Stomach smooth muscle (tissue), 2 donors: ENCODE measurements around the gene HDAC2.

Experiments used
- H3K27ac ChIP-seq: one replicate; pipeline ENCODE4 v1.7.0; 2013; ENCODE audit warnings: mild to moderate bottlenecking, low read length, inconsistent platforms
- H3K27me3 ChIP-seq, 2 donors: one replicate each; pipeline ENCODE4 v1.7.0; 2013; ENCODE audit warnings: low read length in 2 of 2; ENCODE audit not compliant: insufficient read depth in 2 of 2, control insufficient read depth in 1 of 2
- H3K36me3 ChIP-seq, 2 donors: one replicate each; pipeline ENCODE4 v1.7.0; 2013; ENCODE audit warnings: low read length in 2 of 2; ENCODE audit not compliant: control insufficient read depth in 2 of 2, insufficient read depth in 2 of 2
- H3K4me1 ChIP-seq: one replicate; pipeline ENCODE4 v1.7.0; 2013; ENCODE audit warnings: low read length; ENCODE audit not compliant: control insufficient read depth, insufficient read depth
- H3K4me3 ChIP-seq, 2 donors: one replicate each; pipeline ENCODE4 v1.7.0; 2013; ENCODE audit warnings: low read length in 2 of 2
- H3K9ac ChIP-seq, 2 donors: one replicate each; pipeline ENCODE4 v1.7.0; 2013; ENCODE audit warnings: low read length in 2 of 2, mild to moderate bottlenecking in 1 of 2
- H3K9me3 ChIP-seq, 2 donors: one replicate each; pipeline ENCODE4 v1.7.0; 2013; ENCODE audit warnings: low read length in 2 of 2; ENCODE audit not compliant: control insufficient read depth in 2 of 2
- donor health status: healthy.
- donor health status: Pancreatic carcinoma.

Gene HDAC2

DNA sequence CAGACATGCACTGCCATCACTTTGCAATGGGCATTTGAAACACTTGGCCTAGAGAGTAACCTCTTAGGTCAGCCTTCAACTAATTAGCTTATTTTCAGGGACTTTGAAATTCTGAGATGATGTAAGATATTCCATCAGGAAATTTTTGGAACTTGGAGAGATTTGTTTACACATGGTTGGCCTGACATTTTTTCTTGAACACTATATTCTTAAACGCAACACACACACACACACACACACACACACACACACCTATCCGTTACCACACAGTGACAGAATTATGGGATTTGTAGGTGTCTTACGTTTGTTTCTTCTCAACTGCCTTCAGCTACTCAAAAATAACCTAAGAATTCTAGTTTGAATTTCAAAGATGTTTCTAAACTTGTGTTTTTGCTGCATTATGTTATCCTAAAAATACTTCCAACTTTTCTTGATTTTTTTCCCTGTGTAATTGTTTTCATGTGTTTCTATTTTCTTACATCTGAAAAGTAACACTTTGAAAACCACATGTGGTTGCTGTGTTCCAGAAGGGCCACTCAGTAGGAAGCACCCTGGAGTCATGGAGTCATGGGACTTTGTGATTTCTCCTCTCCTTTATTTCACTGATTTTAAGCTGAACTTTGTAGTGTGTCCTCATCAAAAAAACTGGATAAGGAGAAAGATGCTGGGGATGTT is 81.9 kb downstream of the HDAC2 start:
- no peak overlapping the region for H3K9ac ChIP-seq
- no peak overlapping the region for H3K4me3 ChIP-seq
- no peak overlapping the region for H3K27ac ChIP-seq
- H3K36me3 ChIP-seq = no peaks in the 10 kb centered on the region
- H3K4me1 ChIP-seq = no peaks in the 10 kb centered on the region
- no peaks in the 10 kb centered on the region for H3K9me3 ChIP-seq
- H3K27me3 ChIP-seq = no peaks in the 10 kb centered on the region

- no peaks in the 10 kb centered on the region for H3K36me3 ChIP-seq
- no peak overlapping the region for H3K4me3 ChIP-seq
- no peaks in the 10 kb centered on the region for H3K4me1 ChIP-seq
- H3K9me3 ChIP-seq = no peaks in the 10 kb centered on the region
- no peaks in the 10 kb centered on the region for H3K27me3 ChIP-seq
- H3K27ac ChIP-seq = no peak overlapping the region
- H3K9ac ChIP-seq = no peak overlapping the region
These were observed 82.5 kb downstream of the HDAC2 start for GRCh38 chr6:113888493-113888892.

DNA sequence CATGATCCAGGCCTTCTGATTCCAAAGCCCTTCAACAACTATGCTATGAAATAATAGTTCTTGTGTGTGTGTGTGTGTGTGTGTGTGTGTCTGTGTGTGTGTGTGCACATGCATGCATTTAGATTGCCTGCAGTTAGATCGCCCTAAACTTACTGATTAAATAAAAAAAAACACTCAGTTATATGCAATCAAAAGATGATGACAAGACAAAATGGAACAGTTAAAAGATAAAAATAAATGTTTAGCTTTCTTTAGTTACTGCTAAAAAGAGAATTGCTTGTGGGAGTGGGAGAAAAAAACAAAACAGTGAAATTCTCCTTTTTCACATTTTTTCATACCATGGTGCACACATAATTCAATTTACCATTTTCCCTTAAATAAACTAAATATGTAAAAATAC is 84.4 kb downstream of the HDAC2 start:
- Histone ChIP-seq H3K4me3 (no peak overlapping the region), H3K9me3 (no peaks in the 10 kb centered on the region), H3K9ac (no peak overlapping the region), H3K27me3 (no peaks in the 10 kb centered on the region), H3K36me3 (no peaks in the 10 kb centered on the region), H3K27ac (no peak overlapping the region), H3K4me1 (peaks cover 3% of the 10 kb centered on the region)

GRCh38 chr6:113884011-113884410 is 86.9 kb downstream of the HDAC2 start:
- H3K9ac ChIP-seq = no peak overlapping the region
- H3K27me3 ChIP-seq = no peaks in the 10 kb centered on the region
- no peaks in the 10 kb centered on the region for H3K36me3 ChIP-seq
- H3K4me1 ChIP-seq = peaks cover 3% of the 10 kb centered on the region
- no peaks in the 10 kb centered on the region for H3K9me3 ChIP-seq
- no peak overlapping the region for H3K27ac ChIP-seq
- no peak overlapping the region for H3K4me3 ChIP-seq
